Mesothelial cell of epicardium (in vitro differentiated cells): ENCODE measurements around the gene CSAD. TPM values are rescaled to one million over a fixed set of nuclear protein-coding genes. Genes with fewer than 3 reads are reported as not detected.
"Not testable (repeated sequence)": the region's sequence is repeated elsewhere in the genome, so short reads cannot be mapped to it uniquely, and the experiment has no call there.

Experiments used
- DNase-seq, 2 experiments: peaks; one replicate each; pipeline ENCODE4 v3.0.0; 2021; ENCODE audit warnings: low spot score in 2 of 2; ENCODE audit not compliant: unreplicated experiment in 2 of 2
- H3K27ac Mint-ChIP-seq: 2 replicates; pipeline ENCODE4 v1.8.0; 2021; ENCODE audit warnings: mixed read lengths
- H3K27me3 Mint-ChIP-seq: 2 replicates; pipeline ENCODE4 v1.8.0; 2021; ENCODE audit warnings: low read depth, mixed read lengths
- H3K36me3 Mint-ChIP-seq: 2 replicates; pipeline ENCODE4 v1.8.0; 2021; ENCODE audit warnings: mixed read lengths
- H3K4me1 Mint-ChIP-seq: 2 replicates; pipeline ENCODE4 v1.8.0; 2021; ENCODE audit warnings: mixed read lengths
- H3K4me3 Mint-ChIP-seq: 2 replicates; pipeline ENCODE4 v1.8.0; 2021; ENCODE audit warnings: mild to moderate bottlenecking, moderate library complexity, mixed read lengths
- H3K9me3 Mint-ChIP-seq: 2 replicates; pipeline ENCODE4 v1.8.0; 2021; ENCODE audit warnings: mixed read lengths
- CTCF ChIP-seq: fragments of 200-600 bp; sonication (generic); IDR thresholded peaks from one replicate; pipeline ENCODE4 v1.5.0; 2021; ENCODE audit warnings: antibody characterized with exemption; ENCODE audit not compliant: unreplicated experiment
- total RNA-seq: library from RNA; stranded (reverse); gene quantifications from 3 replicates; pipeline ENCODE4 v1.2.1, GENCODE V29; 2021

CSAD gene
- total RNA-seq, 1 donor from 2014 or later, result 129 TPM

- Mint-ChIP-seq H3K9me3 (no peaks in the 10 kb centered on the region), H3K27ac (no peak overlapping the region), H3K4me1 (no peaks in the 10 kb centered on the region), H3K27me3 (no peaks in the 10 kb centered on the region), H3K36me3 (peaks cover 3% of the 10 kb centered on the region), H3K4me3 (no peak overlapping the region)
- no peak for TF ChIP-seq CTCF
- no peak for DNase-seq
Observed at GRCh38 chr12:53205747-53206419, 25.2 kb upstream of the CSAD start.

GRCh38 chr12:53204351-53204750, 23.6 kb upstream of the CSAD start:
- Mint-ChIP-seq H3K27ac (no peak overlapping the region), H3K4me1 (no peaks in the 10 kb centered on the region), H3K4me3 (no peak overlapping the region), H3K36me3 (no peaks in the 10 kb centered on the region), H3K9me3 (no peaks in the 10 kb centered on the region), H3K27me3 (peaks cover 3% of the 10 kb centered on the region)
- DNase-seq, result no peak
- no peak for TF ChIP-seq CTCF

GRCh38 chr12:53202316-53202715, 21.6 kb upstream of the CSAD start:
- not testable (repeated sequence) for H3K27ac Mint-ChIP-seq, H3K4me3 Mint-ChIP-seq, DNase-seq, H3K4me1 Mint-ChIP-seq, H3K9me3 Mint-ChIP-seq, H3K36me3 Mint-ChIP-seq
- H3K27me3 Mint-ChIP-seq, result peaks cover 20% of the 10 kb centered on the region

- peaks cover 3% of the 10 kb centered on the region for H3K4me1 Mint-ChIP-seq
- peaks cover 27% of the 10 kb centered on the region for H3K27me3 Mint-ChIP-seq
- H3K4me3 Mint-ChIP-seq, result no peak overlapping the region
- H3K9me3 Mint-ChIP-seq, result no peaks in the 10 kb centered on the region
- no peak for TF ChIP-seq CTCF
- H3K36me3 Mint-ChIP-seq, result no peaks in the 10 kb centered on the region
- H3K27ac Mint-ChIP-seq, result no peak overlapping the region
- no peak for DNase-seq
Observed at GRCh38 chr12:53201639-53202038, 20.9 kb upstream of the CSAD start.

GRCh38 chr12:53201177-53201541, 20.4 kb upstream of the CSAD start:
- Mint-ChIP-seq H3K9me3 (no peaks in the 10 kb centered on the region), H3K36me3 (no peaks in the 10 kb centered on the region), H3K27me3 (peaks cover 30% of the 10 kb centered on the region), H3K4me1 (peaks cover 3% of the 10 kb centered on the region), H3K27ac (peak overlapping the region; percentile 20), H3K4me3 (no peak overlapping the region)
- TF ChIP-seq CTCF, result no peak
- no peak for DNase-seq

GRCh38 chr12:53200458-53201176, 19.9 kb upstream of the CSAD start:
- peaks cover 33% of the 10 kb centered on the region for H3K27me3 Mint-ChIP-seq
- peaks cover 3% of the 10 kb centered on the region for H3K4me1 Mint-ChIP-seq
- no peak overlapping the region for H3K27ac Mint-ChIP-seq
- no peak for DNase-seq
- no peaks in the 10 kb centered on the region for H3K9me3 Mint-ChIP-seq
- TF ChIP-seq CTCF, result no peak
- H3K4me3 Mint-ChIP-seq, result no peak overlapping the region
- H3K36me3 Mint-ChIP-seq, result no peaks in the 10 kb centered on the region
